Neural progenitor cell (in vitro differentiated cells): Measurements from ENCODE around the gene TOB2. TPM values are rescaled to one million over a fixed set of nuclear protein-coding genes. Genes with fewer than 3 reads are reported as not detected.

Source experiments
- DNase-seq: peaks from one replicate; pipeline ENCODE4 v3.0.0-alpha.2; 2016; ENCODE audit warnings: low spot score
- H2AFZ ChIP-seq: fragments of 200-600 bp; sonication (generic); replicated peaks from 2 replicates; pipeline ENCODE4 v1.6.1; 2016; ENCODE audit warnings: antibody characterized with exemption
- H3F3A ChIP-seq: fragments of 200-600 bp; sonication (generic); 2 replicates; pipeline ENCODE4 v1.6.1; 2016; ENCODE audit warnings: antibody characterized with exemption, low read depth
- H3K27ac ChIP-seq: fragments of 200-600 bp; sonication (generic); 2 replicates; pipeline ENCODE4 v1.5.1; 2016; ENCODE audit warnings: mild to moderate bottlenecking
- H3K27me3 ChIP-seq: fragments of 200-600 bp; sonication (generic); 2 replicates; pipeline ENCODE4 v1.6.1; 2016; ENCODE audit warnings: mild to moderate bottlenecking, moderate library complexity
- H3K36me3 ChIP-seq: fragments of 200-600 bp; sonication (generic); 2 replicates; pipeline ENCODE4 v1.5.1; 2016
- H3K4me1 ChIP-seq: fragments of 200-600 bp; sonication (generic); 2 replicates; pipeline ENCODE4 v1.6.1; 2016; ENCODE audit warnings: mixed run types
- H3K4me2 ChIP-seq: fragments of 200-600 bp; sonication (generic); 2 replicates; pipeline ENCODE4 v1.6.1; 2016
- H3K4me3 ChIP-seq: fragments of 200-600 bp; sonication (generic); 2 replicates; pipeline ENCODE4 v1.5.1; 2016
- H3K79me2 ChIP-seq: fragments of 200-600 bp; sonication (generic); 2 replicates; pipeline ENCODE4 v1.6.1; 2016; ENCODE audit warnings: low read depth
- H3K9ac ChIP-seq: fragments of 200-600 bp; sonication (generic); 2 replicates; pipeline ENCODE4 v1.6.1; 2016
- H3K9me3 ChIP-seq: fragments of 200-600 bp; sonication (generic); 2 replicates; pipeline ENCODE4 v1.5.1; 2016; ENCODE audit warnings: low read depth
- H4K20me1 ChIP-seq: fragments of 200-600 bp; sonication (generic); 2 replicates; pipeline ENCODE4 v1.6.1; 2016; ENCODE audit warnings: low read depth
- H3K27ac Mint-ChIP-seq: 3 replicates; pipeline ENCODE4 v1.8.0; 2021; ENCODE audit warnings: mixed read lengths
- H3K27me3 Mint-ChIP-seq: 2 replicates; pipeline ENCODE4 v1.8.0; 2022; ENCODE audit warnings: low read depth, mild to moderate bottlenecking, inconsistent platforms, moderate library complexity, mixed read lengths; ENCODE audit not compliant: insufficient read depth
- H3K36me3 Mint-ChIP-seq: 3 replicates; pipeline ENCODE4 v1.8.0; 2021; ENCODE audit warnings: mixed read lengths
- H3K4me1 Mint-ChIP-seq: 3 replicates; pipeline ENCODE4 v1.8.0; 2021; ENCODE audit warnings: mixed read lengths
- H3K4me3 Mint-ChIP-seq: 3 replicates; pipeline ENCODE4 v1.8.0; 2021; ENCODE audit warnings: mild to moderate bottlenecking, moderate library complexity, mixed read lengths
- H3K9me3 Mint-ChIP-seq: 3 replicates; pipeline ENCODE4 v1.8.0; 2020; ENCODE audit warnings: mixed read lengths
- EZH2 ChIP-seq: fragments of 200-600 bp; sonication (generic); IDR thresholded peaks from 2 replicates; pipeline ENCODE4 v1.6.1; 2017; ENCODE audit warnings: antibody characterized with exemption, mild to moderate bottlenecking, moderate library complexity
- EZH2phosphoT487 ChIP-seq: fragments of 200-600 bp; sonication (generic); IDR thresholded peaks from 2 replicates; pipeline ENCODE4 v1.6.1; 2017; ENCODE audit warnings: antibody characterized with exemption
- total RNA-seq: library from RNA; depleted of rRNA; stranded (reverse); fragments of >200 nt; gene quantifications from 2 replicates; pipeline ENCODE4 v1.2.3, GENCODE V29; 2015; ENCODE audit warnings: low replicate concordance
- TF ChIP-seq, protein P1 (sequence below): fragments of 200-600 bp; sonication (generic); IDR thresholded peaks from 2 replicates; pipeline ENCODE4 v1.5.1; 2017; ENCODE audit warnings: antibody characterized with exemption, mild to moderate bottlenecking

Gene TOB2
- total RNA-seq, 1 donor from 2014 or later = 23.4 TPM

DNA sequence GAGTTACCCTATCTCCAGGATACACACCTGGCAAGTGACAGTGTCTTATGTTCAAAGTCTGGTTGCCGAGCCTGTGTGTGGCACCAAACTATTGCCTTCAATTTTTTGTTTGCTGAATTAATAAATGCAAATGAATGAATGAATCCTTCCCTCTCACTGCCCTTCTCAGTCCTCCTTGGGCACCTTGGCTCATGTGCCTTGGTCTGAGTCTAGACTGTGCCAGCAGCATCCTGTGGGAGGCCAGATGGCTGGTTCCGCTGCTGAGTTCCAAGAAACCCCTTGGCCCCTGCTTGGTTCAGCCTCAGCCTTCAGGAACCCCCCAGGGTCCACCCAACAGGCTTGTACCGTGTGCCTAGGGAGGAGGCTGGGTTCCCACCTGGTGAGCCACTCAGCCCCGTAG lies 31.0 kb downstream of the TOB2 start:
- no peak overlapping the region for H2AFZ ChIP-seq
- no peaks in the 10 kb centered on the region for H3K9me3 ChIP-seq
- Mint-ChIP-seq H3K4me1 (peaks cover 23% of the 10 kb centered on the region), H3K27ac (no peak overlapping the region), H3K9me3 (no peaks in the 10 kb centered on the region), H3K36me3 (no peaks in the 10 kb centered on the region), H3K27me3 (peaks cover 6% of the 10 kb centered on the region), H3K4me3 (peak overlapping the region; percentile 50)
- no peaks in the 10 kb centered on the region for H3K27me3 ChIP-seq
- no peak overlapping the region for H3K4me2 ChIP-seq
- peaks cover 17% of the 10 kb centered on the region for H3K4me1 ChIP-seq
- no peaks in the 10 kb centered on the region for H4K20me1 ChIP-seq
- DNase-seq = no peak
- H3K79me2 ChIP-seq = peaks cover 31% of the 10 kb centered on the region
- H3K4me3 ChIP-seq = no peak overlapping the region
- H3K27ac ChIP-seq = no peak overlapping the region
- no peaks in the 10 kb centered on the region for H3K36me3 ChIP-seq
- no peak overlapping the region for H3K9ac ChIP-seq
- H3F3A ChIP-seq = peaks cover 27% of the 10 kb centered on the region
- TF ChIP-seq, protein P1, sequence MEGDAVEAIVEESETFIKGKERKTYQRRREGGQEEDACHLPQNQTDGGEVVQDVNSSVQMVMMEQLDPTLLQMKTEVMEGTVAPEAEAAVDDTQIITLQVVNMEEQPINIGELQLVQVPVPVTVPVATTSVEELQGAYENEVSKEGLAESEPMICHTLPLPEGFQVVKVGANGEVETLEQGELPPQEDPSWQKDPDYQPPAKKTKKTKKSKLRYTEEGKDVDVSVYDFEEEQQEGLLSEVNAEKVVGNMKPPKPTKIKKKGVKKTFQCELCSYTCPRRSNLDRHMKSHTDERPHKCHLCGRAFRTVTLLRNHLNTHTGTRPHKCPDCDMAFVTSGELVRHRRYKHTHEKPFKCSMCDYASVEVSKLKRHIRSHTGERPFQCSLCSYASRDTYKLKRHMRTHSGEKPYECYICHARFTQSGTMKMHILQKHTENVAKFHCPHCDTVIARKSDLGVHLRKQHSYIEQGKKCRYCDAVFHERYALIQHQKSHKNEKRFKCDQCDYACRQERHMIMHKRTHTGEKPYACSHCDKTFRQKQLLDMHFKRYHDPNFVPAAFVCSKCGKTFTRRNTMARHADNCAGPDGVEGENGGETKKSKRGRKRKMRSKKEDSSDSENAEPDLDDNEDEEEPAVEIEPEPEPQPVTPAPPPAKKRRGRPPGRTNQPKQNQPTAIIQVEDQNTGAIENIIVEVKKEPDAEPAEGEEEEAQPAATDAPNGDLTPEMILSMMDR = no peak

DNA sequence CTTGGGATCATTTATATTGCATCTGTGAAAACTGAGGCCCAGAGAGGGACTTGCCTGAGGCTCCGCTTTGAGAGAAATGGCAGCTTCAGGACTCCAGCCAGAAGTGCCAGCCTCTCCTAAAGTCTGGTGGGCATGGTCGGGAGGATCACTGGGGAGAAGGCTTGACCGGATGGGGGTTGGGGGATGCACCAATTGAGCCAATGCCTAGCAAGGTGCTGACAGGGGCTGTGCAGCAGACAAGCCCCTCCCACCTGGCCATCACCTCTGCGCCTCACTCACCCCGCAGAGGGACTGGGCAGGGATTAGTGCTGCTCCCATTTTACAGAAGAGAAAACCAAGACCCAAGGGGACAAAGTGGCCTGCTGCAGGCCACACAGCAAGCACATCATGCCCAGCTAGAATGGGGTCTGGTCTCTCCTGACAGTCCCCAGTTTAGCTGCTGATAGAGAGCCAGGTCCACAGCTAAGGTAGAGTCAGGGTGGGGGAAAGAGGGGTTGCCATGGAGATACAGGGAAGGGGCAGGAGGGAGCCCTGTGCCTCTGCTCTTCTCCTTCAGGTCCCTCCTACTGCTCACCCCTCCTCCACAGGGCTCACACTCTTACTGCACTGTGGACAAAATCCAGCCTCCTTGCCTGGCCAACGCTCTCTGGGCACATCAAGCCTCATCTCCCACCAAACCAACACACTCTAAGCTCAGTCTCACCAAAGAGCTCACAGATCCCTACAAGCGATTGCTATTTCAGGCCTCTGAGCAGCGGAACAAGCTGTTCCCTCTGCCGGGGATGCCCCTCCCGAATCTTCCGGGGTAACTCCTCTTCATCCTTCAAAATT lies 35.4 kb downstream of the TOB2 start:
- H3K27ac ChIP-seq = no peak overlapping the region
- peaks cover 17% of the 10 kb centered on the region for H3K4me1 ChIP-seq
- peaks cover 8% of the 10 kb centered on the region for H3K27me3 Mint-ChIP-seq
- H3K4me3 Mint-ChIP-seq = peak overlapping the region; percentile 62
- no peaks in the 10 kb centered on the region for H3K36me3 ChIP-seq
- H3K4me3 ChIP-seq = no peak overlapping the region
- no peaks in the 10 kb centered on the region for H3K9me3 Mint-ChIP-seq
- H3K79me2 ChIP-seq = peaks cover 29% of the 10 kb centered on the region
- TF ChIP-seq EZH2phosphoT487 (no peak), EZH2 (no peak)
- TF ChIP-seq, protein P1 = no peak
- peak; percentile 21 for DNase-seq
- no peak overlapping the region for H2AFZ ChIP-seq
- H3K4me1 Mint-ChIP-seq = peaks cover 23% of the 10 kb centered on the region
- H3K36me3 Mint-ChIP-seq = no peaks in the 10 kb centered on the region
- H4K20me1 ChIP-seq = no peaks in the 10 kb centered on the region
- H3K27me3 ChIP-seq = no peaks in the 10 kb centered on the region
- no peak overlapping the region for H3K4me2 ChIP-seq
- H3K9me3 ChIP-seq = no peaks in the 10 kb centered on the region
- H3K27ac Mint-ChIP-seq = peak overlapping the region; percentile 78
- H3F3A ChIP-seq = peaks cover 27% of the 10 kb centered on the region
- H3K9ac ChIP-seq = no peak overlapping the region

DNA sequence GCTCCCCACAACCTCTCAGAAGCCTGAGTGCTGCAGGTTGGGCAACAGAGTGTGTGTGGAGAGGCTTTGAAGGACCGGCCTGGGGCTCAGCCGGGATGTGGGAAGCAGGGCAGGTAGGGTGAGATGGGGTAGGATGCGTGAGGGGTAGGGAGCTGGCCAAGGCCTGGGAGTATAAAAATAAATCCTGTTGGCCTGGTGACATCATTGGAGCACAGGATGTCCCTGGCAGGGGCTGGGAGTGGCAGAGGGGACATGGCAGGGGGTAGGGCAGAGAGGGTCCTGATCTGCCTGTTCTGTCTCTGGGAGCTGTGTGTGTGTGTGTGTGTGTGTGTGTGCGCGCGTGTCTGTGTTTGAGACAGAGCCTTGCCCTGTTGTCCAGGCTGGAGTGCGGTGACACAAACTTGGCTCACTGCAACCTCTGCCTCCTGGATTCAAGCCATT lies 36.3 kb downstream of the TOB2 start:
- Histone ChIP-seq H2AFZ (no peak overlapping the region), H3K9me3 (no peaks in the 10 kb centered on the region), H3K9ac (no peak overlapping the region), H3K4me2 (no peak overlapping the region), H3K4me1 (peaks cover 17% of the 10 kb centered on the region), H3K27me3 (no peaks in the 10 kb centered on the region), H3K79me2 (peaks cover 20% of the 10 kb centered on the region), H3K4me3 (no peak overlapping the region), H4K20me1 (no peaks in the 10 kb centered on the region), H3K27ac (no peak overlapping the region), H3K36me3 (no peaks in the 10 kb centered on the region), H3F3A (peaks cover 27% of the 10 kb centered on the region)
- TF ChIP-seq, protein P1 = no peak
- TF ChIP-seq EZH2phosphoT487 (no peak), EZH2 (no peak)
- Mint-ChIP-seq H3K4me3 (no peak overlapping the region), H3K36me3 (no peaks in the 10 kb centered on the region), H3K4me1 (peaks cover 23% of the 10 kb centered on the region), H3K27ac (no peak overlapping the region), H3K27me3 (peaks cover 6% of the 10 kb centered on the region), H3K9me3 (no peaks in the 10 kb centered on the region)
- no peak for DNase-seq
